Measurements from ENCODE around the gene OLAH. TPM values are rescaled to one million over a fixed set of nuclear protein-coding genes. Genes with fewer than 3 reads are reported as not detected.

Gene OLAH
- total and polyA plus RNA-seq, 3 donors from 2014 or later, result 6.1 to 50.6 (median 11.1) TPM

DNA sequence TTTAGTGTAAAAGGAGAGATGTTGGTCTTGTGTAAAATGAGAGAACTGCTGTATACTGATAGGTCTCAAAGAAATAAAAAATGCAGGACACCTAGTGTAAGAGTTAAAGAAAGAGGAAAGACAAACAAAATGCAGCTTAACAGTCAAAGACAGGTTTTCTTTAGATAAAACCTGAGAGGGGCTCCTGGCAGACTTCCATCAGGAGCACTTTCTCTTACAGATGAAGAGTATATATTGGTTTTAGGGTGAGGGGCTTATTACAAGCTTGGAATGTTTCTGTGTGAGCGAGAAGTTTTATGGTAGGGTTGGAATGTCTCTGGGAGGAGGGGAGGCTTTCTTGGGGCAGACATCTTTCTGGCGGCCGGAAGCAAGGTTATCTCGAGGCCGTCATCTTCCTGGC, 28.6 kb downstream of the OLAH start:
- intact Hi-C loops (cut with DNase I; ENCODE audit: low total_unique reads), result no loop called here
- Histone ChIP-seq H3K9me3 (no peaks in the 10 kb centered on the region), H3K27ac (no peak overlapping the region), H3K4me1 (no peaks in the 10 kb centered on the region), H3K4me3 (no peak overlapping the region), H3K36me3 (ENCODE audit: low read depth, missing control alignments) (no peaks in the 10 kb centered on the region), H3K27me3 (no peaks in the 10 kb centered on the region)
- 84 to 94% methylated on average over 5 of the region's 5 CpGs for WGBS, 2 donors
- DNase-seq, result no peak
- TF ChIP-seq, protein P1, sequence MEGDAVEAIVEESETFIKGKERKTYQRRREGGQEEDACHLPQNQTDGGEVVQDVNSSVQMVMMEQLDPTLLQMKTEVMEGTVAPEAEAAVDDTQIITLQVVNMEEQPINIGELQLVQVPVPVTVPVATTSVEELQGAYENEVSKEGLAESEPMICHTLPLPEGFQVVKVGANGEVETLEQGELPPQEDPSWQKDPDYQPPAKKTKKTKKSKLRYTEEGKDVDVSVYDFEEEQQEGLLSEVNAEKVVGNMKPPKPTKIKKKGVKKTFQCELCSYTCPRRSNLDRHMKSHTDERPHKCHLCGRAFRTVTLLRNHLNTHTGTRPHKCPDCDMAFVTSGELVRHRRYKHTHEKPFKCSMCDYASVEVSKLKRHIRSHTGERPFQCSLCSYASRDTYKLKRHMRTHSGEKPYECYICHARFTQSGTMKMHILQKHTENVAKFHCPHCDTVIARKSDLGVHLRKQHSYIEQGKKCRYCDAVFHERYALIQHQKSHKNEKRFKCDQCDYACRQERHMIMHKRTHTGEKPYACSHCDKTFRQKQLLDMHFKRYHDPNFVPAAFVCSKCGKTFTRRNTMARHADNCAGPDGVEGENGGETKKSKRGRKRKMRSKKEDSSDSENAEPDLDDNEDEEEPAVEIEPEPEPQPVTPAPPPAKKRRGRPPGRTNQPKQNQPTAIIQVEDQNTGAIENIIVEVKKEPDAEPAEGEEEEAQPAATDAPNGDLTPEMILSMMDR (IDR thresholded peaks at IDR 0.05), result no peak
- TF ChIP-seq POLR2A (IDR thresholded peaks at IDR 0.05), result no peak

DNA sequence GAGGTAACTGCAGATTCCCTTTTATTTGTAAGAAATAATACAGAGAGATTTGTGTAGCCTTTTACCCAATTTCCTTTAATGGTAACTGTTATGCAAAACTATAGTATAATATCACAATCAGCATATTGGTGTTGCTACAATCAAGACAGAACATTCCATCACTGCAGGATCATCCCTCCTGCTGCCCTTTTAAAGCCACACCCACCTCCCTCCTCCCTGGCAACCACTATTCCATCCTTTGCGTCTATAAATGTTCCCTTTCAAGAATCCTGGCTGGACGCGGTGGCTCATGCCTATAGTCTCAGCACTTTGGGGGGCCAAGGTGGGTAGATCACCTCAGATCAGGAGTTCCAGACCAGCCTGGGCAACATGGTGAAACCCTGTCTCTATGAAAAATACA, 31.7 kb downstream of the OLAH start:
- 91 to 97% methylated on average over 3 of the region's 3 CpGs for WGBS, 2 donors
- intact Hi-C loops (cut with DNase I; ENCODE audit: low total_unique reads), result no loop called here
- DNase-seq, result no peak

DNA sequence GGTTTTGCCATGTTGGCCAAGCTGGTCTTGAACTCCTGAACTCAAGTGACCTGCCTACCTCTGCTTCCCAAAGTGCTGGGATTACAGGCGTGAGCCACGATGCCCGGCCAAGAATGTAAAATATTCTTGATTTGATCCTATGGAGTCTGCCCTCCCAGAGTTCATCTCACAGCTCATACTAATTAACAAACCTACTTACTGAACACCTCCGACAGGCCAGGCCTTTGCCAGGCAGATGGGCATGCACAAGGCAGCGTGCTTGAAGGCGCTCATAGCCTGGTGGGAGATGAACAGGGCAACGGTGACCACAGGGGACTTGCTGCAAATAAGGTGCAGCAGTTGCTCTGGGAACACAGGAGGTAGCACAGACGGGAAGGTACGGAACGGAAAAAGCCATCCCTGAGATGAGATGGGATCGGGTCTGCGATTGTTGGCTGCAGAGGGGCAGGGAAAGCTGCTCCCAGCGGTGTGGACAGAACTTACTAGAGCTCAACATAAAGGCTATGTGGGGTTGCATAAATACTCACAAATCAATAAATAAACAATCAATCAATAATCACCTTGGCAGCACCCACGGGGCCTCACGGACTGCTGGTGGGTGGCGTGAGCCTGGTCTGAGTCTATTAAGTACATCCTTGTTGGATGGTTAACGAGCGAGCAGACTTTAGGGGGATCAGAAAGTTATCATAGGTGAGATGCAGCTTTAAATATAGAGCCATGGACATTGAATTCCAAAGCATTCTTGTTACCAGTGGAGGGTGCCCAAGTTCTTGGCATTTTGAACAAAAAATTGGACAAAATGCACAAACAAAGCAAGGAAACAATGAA, 40.1 kb downstream of the OLAH start:
- Histone ChIP-seq H3K9me3 (no peaks in the 10 kb centered on the region), H3K4me3 (peak overlapping the region; percentile 36 to 47), H3K36me3 (ENCODE audit: low read depth, missing control alignments) (no peaks in the 10 kb centered on the region), H3K27me3 (no peaks in the 10 kb centered on the region), H3K4me1 (peaks cover 4% of the 10 kb centered on the region), H3K27ac (peak overlapping the region; percentile 39 to 62)
- no peak for DNase-seq
- WGBS, 2 donors, result 37 to 42% methylated on average over 14 to 18 of the region's 18 CpGs
- intact Hi-C loops (cut with DNase I; ENCODE audit: low total_unique reads), result no loop called here
- TF ChIP-seq, protein P1 (IDR thresholded peaks at IDR 0.05), result no peak
- TF ChIP-seq POLR2A (IDR thresholded peaks at IDR 0.05), result no peak

More for the DNA sequence above, 31.7 kb downstream of the OLAH start:
- no peaks in the 10 kb centered on the region for H3K9me3 ChIP-seq
- H3K4me3 ChIP-seq, result no peak overlapping the region
- TF ChIP-seq, protein P1 (IDR thresholded peaks at IDR 0.05), result no peak
- no peak for TF ChIP-seq POLR2A (IDR thresholded peaks at IDR 0.05)
- H3K27ac ChIP-seq, result no peak overlapping the region
- H3K36me3 ChIP-seq (ENCODE audit: low read depth, missing control alignments), result no peaks in the 10 kb centered on the region
- no peaks in the 10 kb centered on the region for H3K27me3 ChIP-seq
- no peaks in the 10 kb centered on the region for H3K4me1 ChIP-seq

DNA sequence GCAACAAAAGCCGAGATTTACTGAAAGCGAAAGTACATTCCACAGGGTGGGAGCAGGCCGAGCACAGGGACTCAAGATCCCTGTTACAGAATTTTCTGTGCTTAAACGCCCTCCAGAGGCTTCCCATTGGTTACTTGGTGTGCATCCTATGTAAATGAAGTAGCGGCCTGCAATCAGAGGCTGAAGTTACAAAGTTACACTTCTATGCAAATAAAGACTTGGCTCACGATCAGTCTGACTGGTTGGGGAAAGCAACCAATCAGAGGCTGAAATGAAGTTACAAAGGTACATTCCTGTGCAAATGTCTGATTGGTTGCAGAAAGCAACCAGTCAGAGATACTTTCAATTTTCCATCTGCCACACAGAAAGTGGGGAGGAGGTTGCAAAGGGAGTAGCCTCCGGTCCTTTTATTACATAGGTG, 40.8 kb downstream of the OLAH start:
- DNase-seq, result peak; percentile 90
- Histone ChIP-seq H3K27me3 (no peaks in the 10 kb centered on the region), H3K4me3 (peak overlapping the region; percentile 36 to 47), H3K9me3 (no peaks in the 10 kb centered on the region), H3K27ac (peak overlapping the region; percentile 39 to 62), H3K4me1 (peaks cover 4% of the 10 kb centered on the region), H3K36me3 (ENCODE audit: low read depth, missing control alignments) (no peaks in the 10 kb centered on the region)
- intact Hi-C loops (cut with DNase I; ENCODE audit: low total_unique reads), result no loop called here
- TF ChIP-seq, protein P1 (IDR thresholded peaks at IDR 0.05), result no peak
- TF ChIP-seq POLR2A (IDR thresholded peaks at IDR 0.05), result no peak
- WGBS, 2 donors, result 2 to 4% methylated on average over 7 of the region's 7 CpGs

All from testis (tissue), 3 donors.